Nephron progenitor cell (in vitro differentiated cells): ENCODE results near the gene GNG3.
"Not testable (repeated sequence)": the region's sequence is repeated elsewhere in the genome, so short reads cannot be mapped to it uniquely, and the experiment has no call there.

Source experiments
- DNase-seq: peaks from one replicate; pipeline ENCODE4 v3.0.0; 2021
- H3K27ac Mint-ChIP-seq: 2 replicates; pipeline ENCODE4 v1.8.0; 2021; ENCODE audit warnings: mild to moderate bottlenecking, moderate library complexity, mixed read lengths
- H3K27me3 Mint-ChIP-seq: 2 replicates; pipeline ENCODE4 v1.8.0; 2021; ENCODE audit warnings: mild to moderate bottlenecking, low read depth, mixed read lengths; ENCODE audit not compliant: poor library complexity
- H3K36me3 Mint-ChIP-seq: 2 replicates; pipeline ENCODE4 v1.8.0; 2021; ENCODE audit warnings: low read depth, mixed read lengths
- H3K4me1 Mint-ChIP-seq: 2 replicates; pipeline ENCODE4 v1.8.0; 2021; ENCODE audit warnings: mixed read lengths
- H3K4me3 Mint-ChIP-seq: 2 replicates; pipeline ENCODE4 v1.8.0; 2021; ENCODE audit warnings: mild to moderate bottlenecking, moderate library complexity, mixed read lengths
- H3K9me3 Mint-ChIP-seq: 2 replicates; pipeline ENCODE4 v1.8.0; 2021; ENCODE audit warnings: mild to moderate bottlenecking, moderate library complexity, mixed read lengths
- CTCF ChIP-seq: fragments of 200-600 bp; sonication (generic); IDR thresholded peaks from 2 replicates; pipeline ENCODE4 v1.5.0; 2021; ENCODE audit warnings: antibody characterized with exemption

The GNG3 gene

GRCh38 chr11:62702246-62702645 lies 5.2 kb upstream of the GNG3 start:
- peaks cover 19% of the 10 kb centered on the region for H3K4me1 Mint-ChIP-seq
- no peak for TF ChIP-seq CTCF

GRCh38 chr11:62703921-62704320 lies 3.6 kb upstream of the GNG3 start:
- not testable (repeated sequence) for H3K27ac Mint-ChIP-seq, H3K4me3 Mint-ChIP-seq, DNase-seq, H3K9me3 Mint-ChIP-seq, H3K27me3 Mint-ChIP-seq
- Mint-ChIP-seq H3K4me1 (peaks cover 34% of the 10 kb centered on the region), H3K36me3 (peaks cover 25% of the 10 kb centered on the region)

More at GRCh38 chr11:62702246-62702645, 5.2 kb upstream of the GNG3 start:
- no peak for DNase-seq
- H3K27me3 Mint-ChIP-seq: peaks cover 2% of the 10 kb centered on the region
- no peak overlapping the region for H3K4me3 Mint-ChIP-seq
- peak overlapping the region; percentile 19 for H3K27ac Mint-ChIP-seq
- H3K36me3 Mint-ChIP-seq: peaks cover 32% of the 10 kb centered on the region
- H3K9me3 Mint-ChIP-seq: no peaks in the 10 kb centered on the region

GRCh38 chr11:62705413-62705812 lies 2.1 kb upstream of the GNG3 start:
- Mint-ChIP-seq H3K27ac (peak overlapping the region; percentile 91), H3K27me3 (no peaks in the 10 kb centered on the region), H3K9me3 (no peaks in the 10 kb centered on the region), H3K4me3 (peak overlapping the region; percentile 89), H3K4me1 (peaks cover 48% of the 10 kb centered on the region), H3K36me3 (peaks cover 25% of the 10 kb centered on the region)
- no peak for DNase-seq
- no peak for TF ChIP-seq CTCF

- no peak for TF ChIP-seq CTCF
- peak; percentile 98 for DNase-seq
- no peaks in the 10 kb centered on the region for H3K9me3 Mint-ChIP-seq
Measured at GRCh38 chr11:62705880-62706849, 1.3 kb upstream of the GNG3 start.

GRCh38 chr11:62706850-62707247 lies 627 bp upstream of the GNG3 start:
- H3K4me1 Mint-ChIP-seq: peaks cover 48% of the 10 kb centered on the region

More at GRCh38 chr11:62705880-62706849, 1.3 kb upstream of the GNG3 start:
- Mint-ChIP-seq H3K36me3 (peaks cover 28% of the 10 kb centered on the region), H3K27ac (peak overlapping the region; percentile 98), H3K4me1 (peaks cover 48% of the 10 kb centered on the region), H3K4me3 (peak overlapping the region; percentile 89), H3K27me3 (no peaks in the 10 kb centered on the region)

More at GRCh38 chr11:62706850-62707247, 627 bp upstream of the GNG3 start:
- no peak for TF ChIP-seq CTCF
- DNase-seq: no peak
- Mint-ChIP-seq H3K27ac (peak overlapping the region; percentile 98), H3K4me3 (peak overlapping the region; percentile 89), H3K9me3 (no peaks in the 10 kb centered on the region), H3K36me3 (peaks cover 26% of the 10 kb centered on the region), H3K27me3 (no peaks in the 10 kb centered on the region)
